ENCODE data around the gene DCST1. TPM values are rescaled to one million over a fixed set of nuclear protein-coding genes. Genes with fewer than 3 reads are reported as not detected.

Gene DCST1
- total RNA-seq, 1 experiment from 2014 or later, result not detected

GRCh38 chr1:155014709-155015508 is 18.7 kb upstream of the DCST1 start:
- no peaks in the 10 kb centered on the region; the same call in 1 of the 2 replicates for H4K20me1 ChIP-seq (ENCODE audit: insufficient read depth, low read depth, low read length)
- H3K4me3 ChIP-seq (ENCODE audit: low read length), result no peak overlapping the region
- no peak overlapping the region for H2AFZ ChIP-seq (ENCODE audit: low read length)
- H3K79me2 ChIP-seq (ENCODE audit: low read length), result no peaks in the 10 kb centered on the region
- no peaks in the 10 kb centered on the region for H3K9me2 ChIP-seq (replicated peaks; ENCODE audit: insufficient read depth, low read length)
- peaks cover 70% of the 10 kb centered on the region for H3K4me1 ChIP-seq (ENCODE audit: low read length)
- no peak for DNase-seq
- no peaks in the 10 kb centered on the region for H3K9me3 ChIP-seq (ENCODE audit: low read length)
- no peaks in the 10 kb centered on the region for H3K27me3 ChIP-seq (ENCODE audit: low read length)
- no peak overlapping the region for H3K27ac ChIP-seq (ENCODE audit: low read length)
- no peak overlapping the region for H3K4me2 ChIP-seq (ENCODE audit: low read depth, low read length, poor library complexity, severe bottlenecking)
- H3K9ac ChIP-seq (ENCODE audit: low read length), result no peak overlapping the region
- 0 out of 2 replicates have a peak, but pooled peaks cover 3% of the 10 kb centered on the region for H3K36me3 ChIP-seq (ENCODE audit: insufficient read depth, low read length)

- Histone ChIP-seq H3K36me3 (ENCODE audit: insufficient read depth, low read length) (0 out of 2 replicates have a peak, but pooled peaks cover 3% of the 10 kb centered on the region), H3K4me2 (ENCODE audit: low read depth, low read length, poor library complexity, severe bottlenecking) (no peak overlapping the region), H4K20me1 (ENCODE audit: insufficient read depth, low read depth, low read length) (no peaks in the 10 kb centered on the region; the same call in 1 of the 2 replicates), H2AFZ (ENCODE audit: low read length) (no peak overlapping the region), H3K9me3 (ENCODE audit: low read length) (no peaks in the 10 kb centered on the region), H3K27me3 (ENCODE audit: low read length) (no peaks in the 10 kb centered on the region), H3K79me2 (ENCODE audit: low read length) (no peaks in the 10 kb centered on the region), H3K4me1 (ENCODE audit: low read length) (peaks cover 62% of the 10 kb centered on the region), H3K9me2 (replicated peaks; ENCODE audit: insufficient read depth, low read length) (no peaks in the 10 kb centered on the region), H3K4me3 (ENCODE audit: low read length) (no peak overlapping the region), H3K9ac (ENCODE audit: low read length) (no peak overlapping the region), H3K27ac (ENCODE audit: low read length) (no peak overlapping the region)
- no peak for DNase-seq
Observed at GRCh38 chr1:155015527-155016230, 17.9 kb upstream of the DCST1 start.

- DNase-seq, result no peak
- no peaks in the 10 kb centered on the region for H3K27me3 ChIP-seq (ENCODE audit: low read length)
- H3K9ac ChIP-seq (ENCODE audit: low read length), result no peak overlapping the region
- peaks cover 56% of the 10 kb centered on the region for H3K4me1 ChIP-seq (ENCODE audit: low read length)
- no peaks in the 10 kb centered on the region for H3K9me2 ChIP-seq (replicated peaks; ENCODE audit: insufficient read depth, low read length)
- H3K36me3 ChIP-seq (ENCODE audit: insufficient read depth, low read length), result 0 out of 2 replicates have a peak, but pooled peaks cover 3% of the 10 kb centered on the region
- H3K9me3 ChIP-seq (ENCODE audit: low read length), result no peaks in the 10 kb centered on the region
- no peaks in the 10 kb centered on the region for H3K79me2 ChIP-seq (ENCODE audit: low read length)
- H2AFZ ChIP-seq (ENCODE audit: low read length), result no peak overlapping the region
- peak overlapping the region; percentile 69 for H3K4me2 ChIP-seq (ENCODE audit: low read depth, low read length, poor library complexity, severe bottlenecking)
- no peak overlapping the region for H3K4me3 ChIP-seq (ENCODE audit: low read length)
- H3K27ac ChIP-seq (ENCODE audit: low read length), result peak overlapping the region; percentile 87
- H4K20me1 ChIP-seq (ENCODE audit: insufficient read depth, low read depth, low read length), result no peaks in the 10 kb centered on the region; the same call in 1 of the 2 replicates
Observed at GRCh38 chr1:155016231-155016831, 17.3 kb upstream of the DCST1 start.

- Histone ChIP-seq H3K4me3 (ENCODE audit: low read length) (peak overlapping the region; percentile 59), H3K4me2 (ENCODE audit: low read depth, low read length, poor library complexity, severe bottlenecking) (peak overlapping the region; percentile 69), H3K27me3 (ENCODE audit: low read length) (no peaks in the 10 kb centered on the region), H3K36me3 (ENCODE audit: insufficient read depth, low read length) (0 out of 2 replicates have a peak, but pooled peaks cover 3% of the 10 kb centered on the region), H3K27ac (ENCODE audit: low read length) (peak overlapping the region; percentile 87), H4K20me1 (ENCODE audit: insufficient read depth, low read depth, low read length) (no peaks in the 10 kb centered on the region; the same call in 1 of the 2 replicates), H3K4me1 (ENCODE audit: low read length) (peaks cover 46% of the 10 kb centered on the region), H3K9me3 (ENCODE audit: low read length) (no peaks in the 10 kb centered on the region), H2AFZ (ENCODE audit: low read length) (no peak overlapping the region), H3K79me2 (ENCODE audit: low read length) (no peaks in the 10 kb centered on the region), H3K9me2 (replicated peaks; ENCODE audit: insufficient read depth, low read length) (no peaks in the 10 kb centered on the region), H3K9ac (ENCODE audit: low read length) (peak overlapping the region; percentile 67)
- peak; percentile 93 for DNase-seq
Observed at GRCh38 chr1:155017041-155017945, 16.3 kb upstream of the DCST1 start.

- Histone ChIP-seq H3K4me3 (ENCODE audit: low read length) (peak overlapping the region; percentile 59), H3K27ac (ENCODE audit: low read length) (peak overlapping the region; percentile 87), H3K79me2 (ENCODE audit: low read length) (no peaks in the 10 kb centered on the region), H2AFZ (ENCODE audit: low read length) (no peak overlapping the region), H3K4me1 (ENCODE audit: low read length) (peaks cover 40% of the 10 kb centered on the region), H4K20me1 (ENCODE audit: insufficient read depth, low read depth, low read length) (no peaks in the 10 kb centered on the region; the same call in 1 of the 2 replicates), H3K9me3 (ENCODE audit: low read length) (no peaks in the 10 kb centered on the region), H3K9me2 (replicated peaks; ENCODE audit: insufficient read depth, low read length) (no peaks in the 10 kb centered on the region), H3K4me2 (ENCODE audit: low read depth, low read length, poor library complexity, severe bottlenecking) (peak overlapping the region; percentile 69), H3K36me3 (ENCODE audit: insufficient read depth, low read length) (0 out of 2 replicates have a peak, but pooled peaks cover 3% of the 10 kb centered on the region), H3K9ac (ENCODE audit: low read length) (peak overlapping the region; percentile 67), H3K27me3 (ENCODE audit: low read length) (no peaks in the 10 kb centered on the region)
- DNase-seq, result peak; percentile 68
Observed at GRCh38 chr1:155017946-155018316, 15.7 kb upstream of the DCST1 start.

GRCh38 chr1:155018617-155019348 is 14.8 kb upstream of the DCST1 start:
- Histone ChIP-seq H3K4me3 (ENCODE audit: low read length) (no peak overlapping the region), H3K27ac (ENCODE audit: low read length) (no peak overlapping the region)
- DNase-seq, result no peak

More at GRCh38 chr1:155018617-155019348, 14.8 kb upstream of the DCST1 start:
- no peaks in the 10 kb centered on the region for H3K27me3 ChIP-seq (ENCODE audit: low read length)
- H3K79me2 ChIP-seq (ENCODE audit: low read length), result no peaks in the 10 kb centered on the region
- no peak overlapping the region for H3K9ac ChIP-seq (ENCODE audit: low read length)
- H3K9me2 ChIP-seq (replicated peaks; ENCODE audit: insufficient read depth, low read length), result no peaks in the 10 kb centered on the region
- H4K20me1 ChIP-seq (ENCODE audit: insufficient read depth, low read depth, low read length), result no peaks in the 10 kb centered on the region; the same call in 1 of the 2 replicates
- H3K36me3 ChIP-seq (ENCODE audit: insufficient read depth, low read length), result 0 out of 2 replicates have a peak, but pooled peaks cover 3% of the 10 kb centered on the region
- H3K4me2 ChIP-seq (ENCODE audit: low read depth, low read length, poor library complexity, severe bottlenecking), result no peak overlapping the region
- H3K4me1 ChIP-seq (ENCODE audit: low read length), result peaks cover 31% of the 10 kb centered on the region
- H3K9me3 ChIP-seq (ENCODE audit: low read length), result no peaks in the 10 kb centered on the region
- no peak overlapping the region for H2AFZ ChIP-seq (ENCODE audit: low read length)

Data from Karpas-422 (cell line).